ENCODE data around the gene CLTCL1. TPM values are rescaled to one million over a fixed set of nuclear protein-coding genes. Genes with fewer than 3 reads are reported as not detected.

The CLTCL1 gene
- total RNA-seq, 2 experiments from 2014 or later, result 0.62 to 0.69 TPM

DNA sequence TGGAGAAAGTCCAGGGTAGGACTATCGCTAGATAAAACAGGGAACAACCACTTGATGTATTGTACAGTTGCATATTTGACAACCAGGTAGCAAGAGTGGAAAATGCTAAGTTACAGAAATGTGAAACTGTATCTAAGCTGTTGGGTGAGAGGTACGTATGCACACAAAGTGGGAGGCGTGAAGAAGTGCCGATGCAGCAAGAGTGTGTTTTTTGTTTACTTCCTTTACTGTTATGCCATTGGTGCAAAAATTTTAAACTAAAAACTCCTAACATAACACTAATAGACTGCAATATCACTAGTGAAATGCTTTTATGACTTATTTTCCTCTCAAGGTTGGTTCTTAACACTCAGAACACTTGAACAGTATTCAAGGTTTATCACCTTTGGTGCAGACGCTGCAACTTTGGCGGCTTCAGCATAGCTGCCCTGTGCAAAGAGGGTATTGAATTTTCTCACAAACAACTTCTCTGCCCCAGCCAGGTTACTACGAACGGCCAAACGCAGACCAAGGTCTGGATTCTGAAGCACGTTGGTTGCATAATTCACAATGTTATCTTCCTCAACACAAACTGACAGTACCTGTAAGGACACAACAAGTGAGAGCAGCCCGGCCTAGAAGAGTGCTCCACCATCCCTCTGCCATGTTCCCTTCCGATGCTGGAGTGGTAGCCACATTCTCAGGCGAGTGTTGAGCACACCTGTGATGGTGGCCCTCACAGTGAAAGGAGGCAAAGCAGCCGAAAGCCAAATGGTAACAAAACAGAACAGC, 57.2 kb downstream of the CLTCL1 start:
- POLR2A ChIA-PET, result no interaction called here
- Mint-ChIP-seq H3K27me3 (peaks cover 23% of the 10 kb centered on the region), H3K4me1 (no peaks in the 10 kb centered on the region), H3K4me3 (no peak overlapping the region), H3K9me3 (no peaks in the 10 kb centered on the region), H3K27ac (no peak overlapping the region), H3K36me3 (ENCODE audit: low read depth) (no peaks in the 10 kb centered on the region)
- CTCF ChIA-PET, result no interaction called here
- no peak for DNase-seq

DNA sequence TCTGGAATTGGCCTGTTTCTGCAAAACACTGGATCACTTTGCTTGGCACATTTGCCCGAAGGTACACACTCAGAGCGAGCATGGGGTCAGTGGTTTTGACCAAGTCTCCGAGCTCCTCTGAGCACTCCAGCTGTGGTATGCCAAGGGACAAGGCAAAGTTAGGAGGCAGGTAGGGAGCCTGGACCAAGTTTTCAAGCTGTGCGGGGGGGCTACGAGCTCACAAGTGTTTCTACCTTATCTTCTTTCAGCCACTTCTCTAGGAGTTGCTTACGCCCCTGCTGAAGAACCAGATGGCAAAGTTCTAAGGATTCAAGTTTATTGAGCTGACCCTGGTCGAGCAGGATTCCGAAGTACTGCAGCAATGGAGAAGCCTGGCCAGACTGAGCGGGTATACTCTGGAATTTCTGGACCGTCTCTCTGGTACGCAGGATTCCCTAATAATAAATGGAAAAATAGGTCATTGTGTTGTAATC, 58.3 kb downstream of the CLTCL1 start:
- POLR2A ChIA-PET, result no interaction called here
- CTCF ChIA-PET, result no interaction called here
- Mint-ChIP-seq H3K4me1 (no peaks in the 10 kb centered on the region), H3K36me3 (ENCODE audit: low read depth) (no peaks in the 10 kb centered on the region), H3K4me3 (no peak overlapping the region), H3K27ac (no peak overlapping the region), H3K9me3 (no peaks in the 10 kb centered on the region), H3K27me3 (peaks cover 23% of the 10 kb centered on the region)
- DNase-seq, result no peak

DNA sequence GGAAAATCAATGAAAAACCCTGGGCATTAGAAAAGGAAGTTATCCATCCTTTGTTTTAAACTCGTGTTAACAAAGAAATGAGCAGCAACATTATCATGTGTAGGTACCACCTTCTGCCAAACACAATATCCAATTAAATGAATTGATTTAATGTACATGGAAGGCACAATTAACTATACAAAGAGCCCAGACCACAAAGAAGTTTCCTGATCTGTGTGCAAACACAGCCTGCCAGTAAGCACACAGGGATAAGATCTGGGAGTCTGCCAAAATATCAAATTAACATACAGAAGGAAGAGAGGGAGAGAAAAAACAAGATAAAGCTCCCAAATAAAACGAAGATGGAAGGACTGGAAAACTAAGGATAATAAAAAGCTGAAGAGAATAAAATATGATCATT, 58.9 kb downstream of the CLTCL1 start:
- no peak overlapping the region for H3K4me3 Mint-ChIP-seq
- H3K4me1 Mint-ChIP-seq, result no peaks in the 10 kb centered on the region
- H3K9me3 Mint-ChIP-seq, result no peaks in the 10 kb centered on the region
- H3K27me3 Mint-ChIP-seq, result peaks cover 23% of the 10 kb centered on the region
- no peak overlapping the region for H3K27ac Mint-ChIP-seq
- ChIA-PET POLR2A (no interaction called here), CTCF (no interaction called here)
- no peaks in the 10 kb centered on the region for H3K36me3 Mint-ChIP-seq (ENCODE audit: low read depth)
- no peak for DNase-seq

DNA sequence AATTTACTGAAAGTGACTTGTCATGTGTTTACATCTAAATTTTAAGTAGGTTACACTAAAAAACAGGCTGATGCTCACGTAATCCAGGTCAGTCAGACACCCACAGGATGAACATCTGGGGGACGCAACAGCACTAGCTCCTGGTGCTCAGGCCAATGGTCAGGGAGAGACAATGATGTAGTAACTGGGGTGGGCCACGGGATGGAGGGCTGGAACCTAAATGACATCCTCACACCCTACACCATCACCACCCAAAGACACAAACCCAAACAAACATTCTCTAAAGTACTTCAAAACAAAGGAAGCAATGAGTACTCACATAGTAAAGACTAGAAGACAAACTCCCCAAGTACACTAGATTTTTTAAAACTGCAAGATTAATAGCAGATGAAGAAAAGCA, 59.5 kb downstream of the CLTCL1 start:
- POLR2A ChIA-PET, result no interaction called here
- Mint-ChIP-seq H3K9me3 (no peaks in the 10 kb centered on the region), H3K36me3 (ENCODE audit: low read depth) (no peaks in the 10 kb centered on the region), H3K27ac (no peak overlapping the region), H3K4me1 (no peaks in the 10 kb centered on the region), H3K4me3 (no peak overlapping the region), H3K27me3 (peaks cover 19% of the 10 kb centered on the region)
- CTCF ChIA-PET, result no interaction called here
- no peak for DNase-seq

DNA sequence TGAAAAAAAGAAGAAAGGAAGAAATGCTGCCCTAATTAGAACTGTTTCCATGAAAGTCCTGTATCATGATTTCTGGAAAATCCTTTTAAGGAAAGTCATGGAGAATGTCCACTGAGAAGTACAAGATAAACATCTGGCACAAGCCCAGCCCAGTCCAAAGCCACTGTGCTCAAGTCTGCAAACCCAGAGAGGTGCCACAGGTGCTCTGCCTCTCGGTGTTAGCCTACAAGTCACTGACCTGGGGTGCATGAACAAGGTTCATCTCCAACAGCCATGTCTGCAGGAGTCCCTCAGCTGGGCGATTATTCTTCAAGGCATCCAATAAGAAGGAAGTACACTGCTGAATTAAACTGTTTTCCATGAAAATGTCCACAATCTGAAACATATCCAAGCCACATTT, 61.9 kb downstream of the CLTCL1 start:
- ChIA-PET POLR2A (no interaction called here), CTCF (no interaction called here)
- Mint-ChIP-seq H3K4me3 (no peak overlapping the region), H3K9me3 (no peaks in the 10 kb centered on the region), H3K27ac (no peak overlapping the region), H3K27me3 (peaks cover 11% of the 10 kb centered on the region), H3K36me3 (ENCODE audit: low read depth) (no peaks in the 10 kb centered on the region), H3K4me1 (no peaks in the 10 kb centered on the region)
- no peak for DNase-seq

DNA sequence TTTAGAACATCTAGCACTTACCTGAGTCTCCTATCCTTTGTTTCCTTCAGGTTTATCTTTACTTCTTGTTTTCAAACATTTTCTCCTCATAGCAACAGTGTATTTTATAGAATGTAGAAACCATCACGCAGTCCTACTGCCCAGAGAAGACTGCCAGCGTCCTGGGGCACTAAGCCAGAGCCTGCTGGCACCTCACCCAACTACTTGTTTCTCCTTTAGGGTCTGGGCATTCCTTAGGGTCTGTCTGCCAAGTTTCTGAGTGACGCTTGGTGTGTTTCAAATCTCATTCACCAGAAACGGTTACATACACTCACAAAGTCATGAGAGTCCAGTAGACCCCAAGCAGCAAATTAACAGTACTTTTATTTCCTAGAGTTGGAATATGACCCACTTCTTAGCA, 63.3 kb downstream of the CLTCL1 start:
- no peaks in the 10 kb centered on the region for H3K9me3 Mint-ChIP-seq
- no peak for DNase-seq
- no peaks in the 10 kb centered on the region for H3K4me1 Mint-ChIP-seq
- ChIA-PET POLR2A (no interaction called here), CTCF (no interaction called here)
- H3K27ac Mint-ChIP-seq, result no peak overlapping the region
- no peaks in the 10 kb centered on the region for H3K36me3 Mint-ChIP-seq (ENCODE audit: low read depth)
- peaks cover 9% of the 10 kb centered on the region for H3K27me3 Mint-ChIP-seq
- H3K4me3 Mint-ChIP-seq, result no peak overlapping the region

DNA sequence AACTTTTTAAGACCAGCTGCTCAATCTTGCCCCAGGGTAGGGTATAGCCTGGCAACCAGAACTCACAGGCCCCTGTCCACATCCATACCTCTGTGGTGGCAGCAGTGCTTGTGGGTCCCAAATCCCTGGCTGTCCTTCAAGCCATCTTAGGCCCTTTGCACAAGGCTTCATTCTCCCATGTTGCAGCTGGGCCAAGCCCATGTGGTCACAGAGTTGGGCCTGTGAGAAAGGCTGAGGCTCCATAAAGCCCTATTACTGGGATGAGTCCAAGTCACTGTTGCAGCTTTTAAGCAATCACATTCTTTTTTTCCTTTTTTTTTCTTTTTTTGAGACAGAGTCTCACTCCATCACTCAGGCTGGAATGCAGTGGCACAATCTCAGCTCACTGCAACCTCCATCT, 65.1 kb downstream of the CLTCL1 start:
- Mint-ChIP-seq H3K4me1 (no peaks in the 10 kb centered on the region), H3K36me3 (ENCODE audit: low read depth) (no peaks in the 10 kb centered on the region), H3K9me3 (no peaks in the 10 kb centered on the region), H3K4me3 (no peak overlapping the region), H3K27me3 (peaks cover 4% of the 10 kb centered on the region), H3K27ac (no peak overlapping the region)
- CTCF ChIA-PET, result interaction anchor here (0.7 kb wide), 1 partner anchor 42 kb away, joined by 3 read pairs; no protein-coding TSS in a partner anchor
- DNase-seq, result no peak
- POLR2A ChIA-PET, result no interaction called here

DNA sequence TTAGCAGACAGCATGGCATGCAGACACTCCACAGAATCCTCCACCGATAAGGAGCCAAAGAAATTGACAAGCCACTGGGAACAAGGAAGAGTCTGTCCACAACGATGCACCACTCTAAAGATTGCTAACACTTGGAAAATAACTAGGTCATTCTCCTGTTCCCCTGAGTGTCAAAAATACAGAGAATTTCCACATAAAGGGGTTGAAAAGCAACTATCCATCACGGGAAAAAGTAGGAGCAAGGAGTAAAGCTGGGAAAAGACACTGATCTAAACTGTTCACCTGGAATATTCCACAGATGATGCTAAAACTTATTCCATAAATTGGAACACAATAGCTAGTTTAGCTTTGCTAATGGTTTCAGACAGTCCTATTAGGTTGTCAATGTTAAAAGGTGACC, 66.0 kb downstream of the CLTCL1 start:
- H3K27ac Mint-ChIP-seq, result no peak overlapping the region
- no peak for DNase-seq
- ChIA-PET CTCF (no interaction called here), POLR2A (no interaction called here)
- H3K4me3 Mint-ChIP-seq, result no peak overlapping the region
- no peaks in the 10 kb centered on the region for H3K9me3 Mint-ChIP-seq
- H3K4me1 Mint-ChIP-seq, result no peaks in the 10 kb centered on the region
- peaks cover under 1% of the 10 kb centered on the region for H3K27me3 Mint-ChIP-seq
- H3K36me3 Mint-ChIP-seq (ENCODE audit: low read depth), result no peaks in the 10 kb centered on the region

DNA sequence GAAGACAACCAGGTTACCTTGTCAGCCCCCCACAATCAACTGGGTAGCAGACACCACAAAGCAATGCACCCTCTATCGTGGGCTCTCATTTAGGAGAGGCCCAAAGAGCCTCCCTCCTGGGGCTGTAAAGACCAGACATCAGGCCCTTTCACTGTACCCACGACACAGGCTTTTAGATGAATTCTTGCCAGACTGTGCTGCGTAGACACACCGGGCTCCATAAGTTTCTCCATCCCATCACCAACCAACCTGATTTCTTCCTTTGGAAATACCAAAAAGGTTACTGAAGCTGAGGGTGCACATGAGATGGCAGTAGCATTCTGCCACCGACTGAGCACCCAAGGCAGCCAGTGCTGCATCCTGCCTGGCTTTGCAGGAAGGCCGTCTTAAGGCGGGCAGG, 66.5 kb downstream of the CLTCL1 start:
- POLR2A ChIA-PET, result no interaction called here
- Mint-ChIP-seq H3K4me3 (no peak overlapping the region), H3K27ac (no peak overlapping the region), H3K9me3 (no peaks in the 10 kb centered on the region), H3K27me3 (no peaks in the 10 kb centered on the region), H3K4me1 (no peaks in the 10 kb centered on the region), H3K36me3 (ENCODE audit: low read depth) (no peaks in the 10 kb centered on the region)
- DNase-seq, result no peak
- CTCF ChIA-PET, result no interaction called here

DNA sequence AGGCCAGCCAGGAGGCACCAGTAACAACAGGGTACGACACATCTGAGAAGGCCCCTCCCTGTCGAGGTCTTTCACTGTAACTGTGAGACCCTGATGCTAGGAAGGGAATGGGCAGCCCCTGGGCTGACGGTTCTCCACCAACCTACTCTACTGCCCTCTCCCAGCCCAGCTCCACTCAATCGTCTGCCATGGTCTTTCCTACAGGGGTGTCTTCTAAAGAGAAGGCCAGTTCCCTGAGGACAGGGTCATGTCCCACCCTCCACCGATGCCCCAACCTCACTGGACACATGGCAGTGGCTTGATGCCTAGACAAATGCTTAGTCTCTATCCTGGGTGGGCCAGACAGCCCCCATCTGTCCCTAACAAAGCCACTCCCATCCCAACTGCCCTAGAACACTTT, 67.0 kb downstream of the CLTCL1 start:
- Mint-ChIP-seq H3K27me3 (no peaks in the 10 kb centered on the region), H3K4me1 (no peaks in the 10 kb centered on the region), H3K9me3 (no peaks in the 10 kb centered on the region), H3K36me3 (ENCODE audit: low read depth) (no peaks in the 10 kb centered on the region), H3K4me3 (no peak overlapping the region), H3K27ac (no peak overlapping the region)
- ChIA-PET CTCF (no interaction called here), POLR2A (no interaction called here)
- no peak for DNase-seq

DNA sequence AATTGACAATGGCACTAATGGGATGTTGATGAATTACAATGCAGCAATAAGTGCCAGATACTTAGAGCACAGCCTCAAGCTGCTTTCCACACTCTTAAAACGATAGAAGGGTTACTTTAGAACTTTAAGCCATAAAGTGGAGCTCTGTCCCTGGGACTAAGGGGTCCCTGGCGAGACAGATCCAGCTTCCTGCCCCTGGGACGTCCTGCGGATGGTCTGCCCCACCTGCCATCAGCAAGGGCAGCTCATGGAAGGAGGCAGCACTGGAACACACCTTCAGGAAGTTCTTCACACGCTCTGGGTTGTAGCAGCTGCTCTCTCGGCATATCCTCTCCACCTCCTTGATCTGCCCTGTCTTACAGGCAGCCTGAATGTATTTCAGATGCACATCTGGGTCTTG, 67.9 kb downstream of the CLTCL1 start:
- CTCF ChIA-PET, result no interaction called here
- DNase-seq, result no peak
- Mint-ChIP-seq H3K27me3 (no peaks in the 10 kb centered on the region), H3K4me3 (no peak overlapping the region), H3K36me3 (ENCODE audit: low read depth) (no peaks in the 10 kb centered on the region), H3K27ac (no peak overlapping the region), H3K9me3 (no peaks in the 10 kb centered on the region), H3K4me1 (no peaks in the 10 kb centered on the region)
- POLR2A ChIA-PET, result no interaction called here

DNA sequence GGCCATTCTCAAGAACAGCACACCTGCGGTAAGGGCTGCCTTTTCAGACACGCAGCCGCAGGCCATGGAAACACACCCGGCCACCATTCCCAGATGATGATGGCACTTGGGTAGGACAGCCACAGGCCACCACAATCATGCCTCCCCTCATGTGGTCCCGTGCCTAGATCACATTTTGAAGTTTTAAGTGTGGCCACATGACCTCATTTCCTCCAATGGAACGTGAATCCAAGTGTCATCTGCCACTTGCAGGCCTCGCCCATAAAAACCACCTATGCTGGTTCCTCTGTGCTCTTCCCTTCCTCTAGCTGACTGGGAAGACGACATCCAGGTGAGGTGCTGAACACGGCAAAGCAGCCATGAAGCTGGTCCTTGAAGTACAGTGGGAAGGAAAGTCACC, 68.4 kb downstream of the CLTCL1 start:
- POLR2A ChIA-PET, result no interaction called here
- DNase-seq, result no peak
- Mint-ChIP-seq H3K27me3 (no peaks in the 10 kb centered on the region), H3K36me3 (ENCODE audit: low read depth) (no peaks in the 10 kb centered on the region), H3K9me3 (no peaks in the 10 kb centered on the region), H3K27ac (no peak overlapping the region), H3K4me3 (no peak overlapping the region), H3K4me1 (peaks cover under 1% of the 10 kb centered on the region)
- CTCF ChIA-PET, result no interaction called here

DNA sequence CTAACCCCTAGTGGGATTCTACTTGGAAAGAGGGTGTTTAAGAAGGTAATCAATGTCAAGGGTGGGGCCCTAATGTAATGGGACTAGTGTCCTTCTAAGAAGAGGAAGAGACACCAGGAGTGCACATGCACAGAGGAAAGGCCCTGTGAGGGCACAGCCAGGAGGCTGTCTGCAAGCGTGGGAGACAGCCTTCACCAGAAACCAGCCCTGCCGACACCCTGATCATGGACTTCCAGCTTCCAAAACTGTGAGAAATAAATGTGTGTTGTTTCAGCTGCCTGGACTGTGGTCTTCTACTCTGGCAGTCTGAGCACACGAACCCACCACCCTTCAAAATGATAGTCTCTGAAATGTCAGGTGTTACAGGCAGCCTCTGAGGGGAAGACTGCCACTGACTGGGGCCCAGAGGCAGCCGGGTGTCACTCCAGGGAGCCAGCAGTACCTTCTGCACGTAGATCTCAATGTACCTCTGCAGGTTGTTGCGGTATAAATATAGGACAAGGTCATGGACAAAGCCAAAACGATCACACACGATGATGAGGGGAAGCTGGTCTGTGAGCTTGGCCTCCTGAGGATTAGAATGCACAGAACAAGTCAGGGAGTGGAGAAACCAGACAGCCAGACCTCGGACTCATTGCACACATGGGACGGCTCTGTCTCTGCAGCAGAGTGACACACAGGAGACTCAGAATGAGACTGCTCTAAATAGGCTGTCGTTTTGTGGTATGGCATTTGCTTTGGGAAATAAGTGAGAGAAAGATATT, 69.1 kb downstream of the CLTCL1 start:
- Mint-ChIP-seq H3K36me3 (ENCODE audit: low read depth) (no peaks in the 10 kb centered on the region), H3K27me3 (no peaks in the 10 kb centered on the region), H3K27ac (no peak overlapping the region), H3K4me3 (no peak overlapping the region), H3K4me1 (peaks cover 4% of the 10 kb centered on the region), H3K9me3 (no peaks in the 10 kb centered on the region)
- ChIA-PET CTCF (no interaction called here), POLR2A (no interaction called here)
- DNase-seq, result no peak

DNA sequence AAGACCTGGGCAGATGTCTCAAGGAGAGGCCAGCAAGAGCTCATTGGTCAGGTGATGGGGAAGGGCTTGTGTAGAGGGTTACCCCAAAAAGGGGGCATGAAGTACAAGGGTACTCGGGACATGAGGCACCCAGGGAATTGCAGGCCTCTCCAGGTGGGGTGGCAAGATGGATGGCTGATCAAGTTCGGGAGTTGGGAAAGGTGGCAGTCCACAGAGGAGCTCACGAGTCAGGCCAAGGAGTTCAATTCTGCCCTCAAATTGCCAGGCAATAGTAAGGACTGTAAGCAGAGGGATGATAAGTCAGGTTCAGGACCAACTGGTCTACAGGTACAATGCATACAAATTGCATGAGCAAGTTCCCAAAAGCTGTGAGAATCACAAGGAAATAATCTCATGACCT, 70.7 kb downstream of the CLTCL1 start:
- DNase-seq, result no peak
- Mint-ChIP-seq H3K9me3 (no peaks in the 10 kb centered on the region), H3K4me1 (peaks cover 6% of the 10 kb centered on the region), H3K36me3 (ENCODE audit: low read depth) (no peaks in the 10 kb centered on the region), H3K4me3 (no peak overlapping the region), H3K27me3 (no peaks in the 10 kb centered on the region), H3K27ac (no peak overlapping the region)
- ChIA-PET POLR2A (no interaction called here), CTCF (interaction anchor here (0.9 kb wide), 1 partner anchor 34 kb away, joined by 3 read pairs; no protein-coding TSS in a partner anchor)

All from activated CD4-positive, alpha-beta T cell treated with anti-CD3 and anti-CD28 coated beads, Interleukin-2, amount 10 ng/mL, durations not matched to agents 7 days and 5 days (primary cell).